K562 (cell line): ENCODE results near the gene FBLIM1. TPM values are rescaled to one million over a fixed set of nuclear protein-coding genes. Genes with fewer than 3 reads are reported as not detected.
"Not testable (repeated sequence)": the region's sequence is repeated elsewhere in the genome, so short reads cannot be mapped to it uniquely, and the experiment has no call there.

Experiments
- ATAC-seq: fragments of 200-7000 bp; cut with Tn5 transposase; 3 replicates; pipeline ENCODE4 v1.9.1; 2020; ENCODE audit warnings: moderate library complexity
- BruUV-seq: library from RNA; stranded (reverse); fragments of 400-500 nt; replicated peaks from 2 replicates; lab custom pipeline; 2021; lab: Mats Ljungman, UMichigan
- CTCF ChIA-PET: fragments of 300-600 bp; formaldehyde crosslinking; extraction: SDS; loops from one replicate; lab custom pipeline; 2021; ENCODE audit warnings: low intra/inter-chr PET ratio; lab: Yijun Ruan, JAX
- POLR2A ChIA-PET: fragments of 300-600, 350-650 bp; sonication (Branson Sonifier 250); formaldehyde crosslinking; extraction: SDS; loops from one replicate; lab custom pipeline; 2021; ENCODE audit warnings: antibody characterized with exemption, inconsistent platforms; lab: Yijun Ruan, JAX
- DNase-seq, 4 experiments: peaks; one replicate each; pipeline versions ENCODE4 v3.0.0 to v3.0.0-alpha.2; 2011 to 2018; ENCODE audit warnings: low spot score in 3 of 4, mixed read lengths in 3 of 4; ENCODE audit errors: extremely low read depth in 1 of 4
- FAIRE-seq: peaks from 2 replicates; lab custom pipeline; 2011; peaks lifted over from hg19 to GRCh38; lab: Jason Lieb, UNC
- H2AFZ ChIP-seq: 2 replicates; pipeline ENCODE4 v1.6.0; 2011; ENCODE audit warnings: low read depth, low read length, control low read depth, inconsistent platforms
- H3K27ac ChIP-seq: fragments of 200-600 bp; 3 replicates; pipeline ENCODE4 v1.8.0; 2011; ENCODE audit warnings: low read depth, mild to moderate bottlenecking, control low read depth, inconsistent platforms, low read length, moderate library complexity, mixed read lengths; ENCODE audit errors: extremely low read depth
- H3K27me3 ChIP-seq, 2 experiments: fragments of 300-600 bp in 1 of 2; 2 replicates in 1 of 2; 3 replicates in 1 of 2; pipeline versions ENCODE4 v1.6.0 to v1.8.0; 2011; ENCODE audit warnings: inconsistent platforms in 2 of 2, low read length in 2 of 2, mild to moderate bottlenecking in 1 of 2, mixed read lengths in 1 of 2, moderate library complexity in 1 of 2; ENCODE audit not compliant: control insufficient read depth in 2 of 2, insufficient read depth in 2 of 2
- H3K36me3 ChIP-seq: fragments of 300-600 bp; 3 replicates; pipeline ENCODE4 v1.8.0; 2011; ENCODE audit warnings: mild to moderate bottlenecking, low read length, inconsistent platforms; ENCODE audit not compliant: control insufficient read depth, insufficient read depth
- H3K4me1 ChIP-seq, 2 experiments: fragments of 200-600 bp in 1 of 2; replicated peaks in 1 of 2; 2 replicates in 1 of 2; 3 replicates in 1 of 2; pipeline versions ENCODE4 v1.5.1 to v1.8.0; 2011; ENCODE audit warnings: inconsistent platforms in 2 of 2, low read length in 2 of 2, mild to moderate bottlenecking in 1 of 2, mixed read lengths in 1 of 2, moderate library complexity in 1 of 2; ENCODE audit not compliant: control insufficient read depth in 2 of 2, insufficient read depth in 2 of 2
- H3K4me2 ChIP-seq: 2 replicates; pipeline ENCODE4 v1.6.1; 2011; ENCODE audit warnings: low read length, control low read depth, inconsistent platforms, mixed read lengths; ENCODE audit not compliant: insufficient read depth
- H3K4me3 ChIP-seq: fragments of 200-600 bp; sonication (generic), shearing (Covaris generic); 2 replicates; pipeline ENCODE4 v1.5.1; 2016; ENCODE audit warnings: control low read depth, inconsistent platforms
- H3K79me2 ChIP-seq: fragments of 200-600 bp; 3 replicates; pipeline ENCODE4 v1.8.0; 2011; ENCODE audit warnings: low read length, inconsistent platforms; ENCODE audit not compliant: control insufficient read depth, insufficient read depth
- H3K9ac ChIP-seq, 2 experiments: 2 replicates each; pipeline versions ENCODE4 v1.6.0 to v1.6.1; 2011; ENCODE audit warnings: low read depth in 2 of 2, low read length in 2 of 2, control low read depth in 1 of 2, inconsistent platforms in 1 of 2, mild to moderate bottlenecking in 1 of 2, mixed read lengths in 1 of 2; ENCODE audit not compliant: insufficient read depth in 1 of 2
- H3K9me1 ChIP-seq: one replicate; pipeline ENCODE4 v1.6.0; 2011; ENCODE audit warnings: inconsistent platforms, mild to moderate bottlenecking, low read length, moderate library complexity; ENCODE audit not compliant: control insufficient read depth, insufficient read depth
- H3K9me3 ChIP-seq: replicated peaks from 2 replicates; pipeline ENCODE4 v1.5.1; 2011; ENCODE audit warnings: low read depth, low read length, inconsistent platforms; ENCODE audit not compliant: control insufficient read depth, insufficient read depth
- H4K20me1 ChIP-seq: replicated peaks from 2 replicates; pipeline ENCODE4 v1.6.1; 2011; ENCODE audit warnings: low read length, inconsistent platforms, mixed read lengths; ENCODE audit not compliant: control insufficient read depth, insufficient read depth
- AFF4 ChIP-seq: sonication (generic); formaldehyde crosslinking; IDR thresholded peaks from 2 replicates; pipeline ENCODE4 v1.8.0; 2023; ENCODE audit warnings: mild to moderate bottlenecking, missing genetic modification reagents
- PHF8 ChIP-seq: fragments of 200-600 bp; sonication (generic); IDR thresholded peaks from 2 replicates; pipeline ENCODE4 v1.6.1; 2012; ENCODE audit warnings: mixed run types, mild to moderate bottlenecking, inconsistent platforms, low read length, moderate library complexity, borderline replicate concordance
- PML ChIP-seq: IDR thresholded peaks from 2 replicates; pipeline ENCODE4 v1.6.1; 2012; ENCODE audit warnings: low read length, inconsistent platforms
- ZNF79 ChIP-seq: fragments of 250-450 bp; sonication (Bioruptor Pico); IDR thresholded peaks from 2 replicates; pipeline ENCODE4 v1.4.0; 2020; ENCODE audit warnings: low read depth, mild to moderate bottlenecking, moderate library complexity
- WGBS: fragments of 100-300 bp; shearing (Covaris generic); methylation state at CpG from one replicate; pipeline ENCODE4 v1.1.6; 2016; ENCODE audit warnings: low coverage, mixed read lengths; ENCODE audit not compliant: insufficient coverage; ENCODE audit errors: missing lambda C conversion rate; 5-methylcytosine and 5-hydroxymethylcytosine counted together
- in situ Hi-C: fragments of 300-500 bp; cut with MboI; formaldehyde crosslinking; loops from 4 replicates; pipeline ENCODE4 v1.15.0; 2018; ENCODE audit warnings: inconsistent platforms, mixed read lengths
- intact Hi-C: fragments of 100-400 bp; cut with micrococcal nuclease; formaldehyde crosslinking; loops from 2 replicates; pipeline ENCODE4 v1.14.2; 2022
- polyA plus RNA-seq, 8 experiments: library from polyadenylated mRNA; depleted of rRNA in 4 of 8; stranded (reverse) in 5 of 8; unstranded in 3 of 8; fragments of >200 nt; fragmentation: Nextera tagmentation in 2 of 8; fragmentation: Illumina TruSeq in 1 of 8; extraction: Ambion mirVana in 2 of 8; extraction: Trizol in 1 of 8; gene quantifications; 2 replicates each; pipeline versions ENCODE4 v1.2.1 to v1.2.3, GENCODE V29; 2011 to 2014; ENCODE audit warnings: inconsistent platforms in 1 of 8, missing spikeins in 1 of 8
- total RNA-seq, 7 experiments: library from RNA; depleted of rRNA in 6 of 7; stranded (reverse); fragments of >200 nt in 6 of 7; fragmentation: Illumina TruSeq in 2 of 7; extraction: Trizol in 2 of 7; gene quantifications; 2 replicates each; pipeline versions ENCODE4 v1.2.1 to v1.2.3, GENCODE V29; 2011 to 2021; ENCODE audit warnings: low replicate concordance in 1 of 7

Gene FBLIM1
- total and polyA plus RNA-seq, 9 of the 15 experiments (the other 6 are each of a cell fraction or from before 2014, with no cell fraction given): 0.14 to 0.24 TPM; not detected in 7

GRCh38 chr1:15826810-15827507, 68.4 kb downstream of the FBLIM1 start (continued):
- no peak for TF ChIP-seq AFF4
- no peak for TF ChIP-seq PML
- no peak for TF ChIP-seq ZNF79 (CRISPR knock-in tag)
- no peak for TF ChIP-seq PHF8

- Histone ChIP-seq H3K4me1 (peaks cover 18 to 22% of the 10 kb centered on the region in 2 experiments), H3K79me2 (peaks cover 16% of the 10 kb centered on the region)
- H3K27ac ChIP-seq, H3K36me3 ChIP-seq, H3K9me1 ChIP-seq, in situ Hi-C loops, H2AFZ ChIP-seq, H3K9ac ChIP-seq, FAIRE-seq, H3K4me3 ChIP-seq, DNase-seq, POLR2A ChIA-PET, intact Hi-C loops, H3K9me3 ChIP-seq, H3K27me3 ChIP-seq, BruUV-seq, CTCF ChIA-PET, H3K4me2 ChIP-seq, H4K20me1 ChIP-seq, ATAC-seq: not testable (repeated sequence)
- 85% methylated on average over 12 of the region's 15 CpGs for WGBS
These were observed 69.0 kb downstream of the FBLIM1 start for GRCh38 chr1:15827567-15827966.

GRCh38 chr1:15828931-15829330, 70.3 kb downstream of the FBLIM1 start:
- H2AFZ ChIP-seq, H3K9me3 ChIP-seq, H3K27me3 ChIP-seq, ATAC-seq, FAIRE-seq, H3K9ac ChIP-seq, H4K20me1 ChIP-seq, in situ Hi-C loops, H3K9me1 ChIP-seq, H3K27ac ChIP-seq, BruUV-seq, intact Hi-C loops, H3K4me3 ChIP-seq, DNase-seq, H3K36me3 ChIP-seq, CTCF ChIA-PET, H3K4me2 ChIP-seq: not testable (repeated sequence)
- peaks cover 30% of the 10 kb centered on the region for H3K79me2 ChIP-seq
- POLR2A ChIA-PET: interaction anchor here (0.6 to 1.4 kb wide), 4 partner anchors 8 to 169 kb away, joined by 3 to 5 read pairs (median 4); partner anchors contain the start of gene UQCRHL
- 82% methylated on average over 13 of the region's 14 CpGs for WGBS
- peaks cover 18 to 26% of the 10 kb centered on the region in 2 experiments for H3K4me1 ChIP-seq
